ENCODE data around the gene SEZ6L2. TPM values are rescaled to one million over a fixed set of nuclear protein-coding genes. Genes with fewer than 3 reads are reported as not detected.
"Not testable (repeated sequence)": the region's sequence is repeated elsewhere in the genome, so short reads cannot be mapped to it uniquely, and the experiment has no call there.

The SEZ6L2 gene
- polyA plus RNA-seq, 1 donor: 3.3 TPM

DNA sequence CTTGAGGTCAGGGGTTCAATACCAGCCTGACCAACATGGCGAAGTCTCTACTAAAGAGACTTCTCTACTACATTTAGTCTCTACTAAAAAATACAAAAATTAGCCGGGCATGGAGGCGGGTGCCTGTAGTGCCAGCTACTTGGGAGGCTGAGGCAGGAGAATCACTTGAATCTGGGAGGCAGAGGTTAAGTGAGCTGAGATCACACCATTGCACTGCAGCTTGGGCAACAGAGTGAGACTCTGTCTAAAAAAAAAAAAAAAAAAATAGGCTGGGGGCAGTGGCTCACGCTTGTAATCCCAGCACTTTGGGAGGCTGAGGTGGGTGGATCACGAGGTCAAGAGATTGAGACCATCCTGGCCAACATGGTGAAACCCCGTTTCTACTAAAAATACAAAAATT lies 10.5 kb upstream of the SEZ6L2 start:
- not testable (repeated sequence) for DNase-seq

- DNase-seq: no peak
Measured at GRCh38 chr16:29909391-29909790, 10.0 kb upstream of the SEZ6L2 start.

- DNase-seq: no peak
Measured at GRCh38 chr16:29908719-29909220, 9.4 kb upstream of the SEZ6L2 start.

- DNase-seq: no peak
Measured at GRCh38 chr16:29907973-29908372, 8.6 kb upstream of the SEZ6L2 start.

DNA sequence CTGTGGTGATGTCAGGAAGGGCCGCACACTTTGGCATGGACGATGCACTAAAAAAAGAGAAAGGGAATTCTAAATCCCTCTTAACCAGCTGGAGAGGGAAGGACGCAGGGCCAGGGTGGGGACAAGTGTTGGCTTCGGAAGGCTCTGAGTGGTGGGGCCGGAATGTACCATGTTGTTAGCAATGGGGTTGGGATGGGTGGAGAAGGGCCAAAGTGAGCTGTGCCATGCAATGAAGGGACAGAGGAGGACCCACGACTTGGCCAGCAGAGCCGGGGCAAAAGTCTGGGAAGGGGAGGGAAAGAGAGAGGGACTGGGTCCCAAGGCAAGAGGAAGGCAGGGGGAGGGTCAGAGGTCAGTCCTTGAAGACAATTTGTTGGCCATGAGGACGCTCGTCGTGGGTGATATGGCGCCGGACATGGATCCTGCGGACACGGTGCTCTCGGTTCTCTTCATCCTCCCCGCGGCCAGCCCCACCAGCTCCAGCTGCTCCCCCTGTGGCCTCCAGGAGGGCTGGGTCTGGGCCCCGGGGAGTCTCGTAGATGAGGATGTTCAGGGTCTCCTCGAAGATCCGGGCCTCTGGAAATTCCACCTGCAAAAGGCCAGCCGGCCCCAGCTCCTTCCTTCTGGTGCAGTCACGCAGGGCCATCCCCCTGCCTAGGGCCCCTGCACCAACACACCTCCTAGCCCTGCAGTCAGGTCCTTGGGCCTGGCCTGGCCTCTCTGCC lies 7.3 kb upstream of the SEZ6L2 start:
- no peak for DNase-seq

- DNase-seq: no peak
Measured at GRCh38 chr16:29905668-29906067, 6.3 kb upstream of the SEZ6L2 start.

- DNase-seq: no peak
Measured at GRCh38 chr16:29904947-29905346, 5.6 kb upstream of the SEZ6L2 start.

- DNase-seq: no peak
Measured at GRCh38 chr16:29903590-29903989, 4.2 kb upstream of the SEZ6L2 start.

- no peak for DNase-seq
Measured at GRCh38 chr16:29901607-29901945, 2.2 kb upstream of the SEZ6L2 start.

GRCh38 chr16:29900888-29901606 lies 1.7 kb upstream of the SEZ6L2 start:
- no peak for DNase-seq

GRCh38 chr16:29900102-29900887 lies 945 bp upstream of the SEZ6L2 start, which contains the start of gene ASPHD1:
TSS of gene ASPHD1 (plus strand) at chr16:29900488. CDS start at chr16:29900972, 484 bp downstream.
- DNase-seq: peak; percentile 33

GRCh38 chr16:29898804-29899515 lies 390 bp downstream of the SEZ6L2 start:
- DNase-seq: no peak

DNA sequence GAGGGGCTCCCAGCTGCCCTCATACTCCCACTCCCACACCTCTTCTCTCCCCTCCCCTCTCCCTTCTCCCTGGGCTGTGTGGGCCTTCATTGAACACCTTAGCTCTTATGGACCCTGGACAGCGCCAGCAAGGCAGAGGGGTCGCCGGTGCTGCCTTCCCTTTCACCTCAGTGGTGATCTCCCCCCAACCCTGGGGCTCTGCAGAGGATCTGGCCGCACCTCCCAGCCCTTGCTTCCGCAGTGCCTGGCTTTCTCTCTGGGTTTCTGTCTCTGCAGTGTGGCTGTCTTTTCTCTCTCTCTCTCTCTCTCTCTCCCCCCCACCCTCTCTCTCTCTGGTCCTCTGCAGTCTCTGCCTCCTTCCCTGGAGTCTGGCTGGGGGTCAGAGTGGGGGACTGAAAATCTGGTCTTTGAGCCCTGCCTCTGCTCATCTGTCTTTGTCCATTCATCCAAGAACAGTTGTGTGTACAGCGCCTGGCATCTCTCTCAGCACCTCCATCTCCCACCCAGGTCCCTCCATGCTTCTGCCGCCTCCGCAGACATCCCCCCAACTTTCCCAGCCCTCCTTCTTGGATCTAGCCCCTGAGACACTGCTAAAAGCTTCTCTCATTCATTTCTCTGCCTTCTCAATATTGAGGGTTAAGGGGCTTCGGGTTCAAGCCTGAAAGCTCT lies 1.1 kb downstream of the SEZ6L2 start:
- DNase-seq: no peak

GRCh38 chr16:29897333-29897732 lies 2.0 kb downstream of the SEZ6L2 start:
- no peak for DNase-seq

GRCh38 chr16:29896841-29897240 lies 2.5 kb downstream of the SEZ6L2 start:
- DNase-seq: no peak

- DNase-seq: no peak
Measured at GRCh38 chr16:29894352-29894751, 5.0 kb downstream of the SEZ6L2 start.

GRCh38 chr16:29893553-29893952 lies 5.8 kb downstream of the SEZ6L2 start:
- no peak for DNase-seq

DNA sequence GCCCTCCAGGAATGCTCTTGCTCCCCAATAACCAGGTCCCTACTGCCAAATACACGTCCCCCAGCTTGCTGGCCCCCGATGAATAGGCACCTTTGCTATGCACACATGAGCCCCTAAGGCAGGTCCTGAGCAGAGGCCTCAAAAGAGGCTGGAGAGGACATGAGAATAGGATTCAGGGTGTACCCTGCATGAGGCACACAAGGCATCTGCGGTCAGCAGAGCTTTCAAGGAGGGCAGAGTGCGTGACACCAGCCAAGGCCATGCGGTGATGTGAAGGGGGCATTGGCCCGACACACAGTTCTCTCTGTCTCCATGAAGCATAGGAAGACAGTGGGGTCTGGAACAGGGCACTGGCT lies 6.9 kb downstream of the SEZ6L2 start:
- DNase-seq: no peak

DNA sequence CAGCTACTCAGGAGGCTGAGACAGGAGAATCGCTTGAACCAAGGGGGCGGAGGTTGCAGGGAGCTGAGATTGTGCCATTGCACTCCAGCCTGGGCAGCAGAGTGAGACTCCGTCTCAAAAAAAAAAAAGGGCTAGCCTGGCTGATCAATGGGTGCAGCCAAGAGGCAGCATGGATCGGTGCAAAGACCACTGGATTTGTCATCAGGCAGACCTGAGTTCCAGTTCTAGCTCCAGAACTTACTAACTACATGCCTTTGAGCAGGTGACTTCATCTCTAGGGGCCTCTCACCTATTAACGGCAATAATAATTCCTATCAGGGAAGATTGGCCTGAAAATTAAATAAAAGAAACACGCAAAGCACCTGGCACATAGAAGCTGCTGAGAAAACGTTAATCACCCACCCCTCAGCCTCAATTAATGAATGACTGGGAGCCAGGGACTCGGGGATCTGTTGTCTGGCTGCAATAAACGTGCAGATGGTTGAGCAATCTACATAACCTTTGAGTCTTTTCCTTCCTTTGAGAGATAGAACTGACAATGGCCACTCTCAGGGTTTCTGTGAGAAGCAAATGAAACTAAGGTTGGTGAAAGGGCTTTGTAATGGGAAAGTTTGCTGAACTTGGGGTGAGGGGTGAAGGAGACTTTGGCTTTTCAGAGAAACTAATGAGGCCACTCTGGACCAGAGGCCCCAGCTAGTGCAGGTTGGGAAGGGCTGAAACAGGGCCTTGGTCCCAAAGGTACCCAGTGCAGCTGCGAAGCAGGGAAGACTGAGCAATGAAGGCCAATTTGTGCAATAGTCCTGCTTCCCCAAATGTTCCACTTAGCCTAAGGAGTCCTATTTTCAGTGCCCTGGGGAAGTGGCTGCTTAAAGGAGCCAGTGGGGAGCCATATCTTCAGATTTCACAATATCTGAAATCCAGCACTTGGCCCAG lies 7.6 kb downstream of the SEZ6L2 start:
- DNase-seq: no peak

DNA sequence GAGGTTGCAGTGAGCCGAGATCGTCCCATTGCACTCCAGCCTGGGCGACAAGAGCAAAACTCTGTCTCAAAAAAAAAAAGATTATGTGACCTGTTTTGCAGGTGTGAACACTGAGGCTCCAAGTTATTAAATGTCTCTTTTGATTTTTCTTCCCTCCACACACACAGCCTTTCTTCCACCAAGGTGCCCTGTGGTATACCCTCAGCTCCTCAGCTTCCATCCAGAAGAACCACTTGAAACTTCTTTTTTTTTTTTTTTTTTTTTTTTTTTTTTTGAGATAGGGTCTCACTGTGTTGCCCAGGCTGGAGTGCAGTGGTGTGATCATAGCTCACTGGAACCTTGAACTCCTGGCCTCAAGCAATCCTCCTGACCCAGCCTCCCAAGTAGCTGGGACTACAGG lies 10.0 kb downstream of the SEZ6L2 start:
- not testable (repeated sequence) for DNase-seq

GRCh38 chr16:29883987-29884386 lies 15.4 kb downstream of the SEZ6L2 start:
- no peak for DNase-seq

Data from hindlimb muscle (tissue), 1 donor.